OCI-LY7 (cell line): Measurements from ENCODE around the gene LMAN2L.

Experiments
- CTCF ChIP-seq: fragments of 200-600 bp; sonication (generic); conservative IDR thresholded peaks from 2 replicates; pipeline ENCODE4 v1.5.1; 2014; ENCODE audit warnings: mild to moderate bottlenecking, antibody characterized with exemption, low read length, moderate library complexity, mixed read lengths
- EZH2phosphoT487 ChIP-seq: fragments of 200-600 bp; sonication (generic); IDR thresholded peaks from 2 replicates; pipeline ENCODE4 v1.6.1; 2018; ENCODE audit warnings: low read depth, borderline replicate concordance, mild to moderate bottlenecking, mixed run types, antibody characterized with exemption, low read length, moderate library complexity, mixed read lengths

- no peak for TF ChIP-seq CTCF
- no peak for TF ChIP-seq EZH2phosphoT487
These were observed 74.7 kb downstream of the LMAN2L start for GRCh38 chr2:96665083-96665569.
